GM12878 (cell line): ENCODE measurements around the gene CD53. TPM values are rescaled to one million over a fixed set of nuclear protein-coding genes. Genes with fewer than 3 reads are reported as not detected.
A peak's percentile ranks its signal among the peaks of the same experiment; 100 is the strongest.

Source experiments
- CTCF ChIP-seq, 3 experiments: IDR thresholded peaks in 2 of 3; conservative IDR thresholded peaks in 1 of 3; 2 replicates each; pipeline ENCODE4 v1.5.1; 2011; ENCODE audit warnings: low read depth in 3 of 3, low read length in 3 of 3, mild to moderate bottlenecking in 3 of 3, control low read depth in 2 of 3, moderate library complexity in 2 of 3, inconsistent platforms in 1 of 3, mixed read lengths in 1 of 3; ENCODE audit not compliant: control insufficient read depth in 2 of 3, insufficient read depth in 1 of 3; ENCODE audit errors: extremely low read depth in 1 of 3
- EED ChIP-seq: sonication (generic); IDR thresholded peaks from 2 replicates; pipeline ENCODE4 v1.6.1; 2016; ENCODE audit warnings: antibody characterized with exemption, low read depth
- ETV6 ChIP-seq, 2 experiments: fragments of 450-650 bp in 1 of 2; IDR thresholded peaks in 1 of 2; conservative IDR thresholded peaks in 1 of 2; 2 replicates each; pipeline ENCODE4 v1.6.1; 2014; ENCODE audit warnings: antibody characterized with exemption in 1 of 2, borderline replicate concordance in 1 of 2, low read depth in 1 of 2, mild to moderate bottlenecking in 1 of 2, moderate library complexity in 1 of 2
- EZH2 ChIP-seq: IDR thresholded peaks from 2 replicates; pipeline ENCODE4 v1.6.1; 2012; ENCODE audit warnings: low read depth, mild to moderate bottlenecking, control low read depth, inconsistent platforms, low read length, borderline replicate concordance; ENCODE audit not compliant: control insufficient read depth
- MEF2A ChIP-seq: IDR thresholded peaks from 2 replicates; pipeline ENCODE4 v1.6.1; 2011; ENCODE audit warnings: low read depth, mild to moderate bottlenecking, low read length, moderate library complexity; ENCODE audit not compliant: insufficient read depth
- NFYA ChIP-seq: IDR thresholded peaks from 2 replicates; pipeline ENCODE4 v1.6.1; 2011; ENCODE audit warnings: low read depth, mild to moderate bottlenecking, low read length, improper control_type of control experiment, borderline replicate concordance
- NR2F1 ChIP-seq: fragments of 450-650 bp; conservative IDR thresholded peaks from 2 replicates; pipeline ENCODE4 v1.6.1; 2017; ENCODE audit warnings: mild to moderate bottlenecking
- POLR2A ChIP-seq: IDR thresholded peaks from 2 replicates; pipeline ENCODE4 v1.6.1; 2011; ENCODE audit warnings: low read depth, mild to moderate bottlenecking, low read length
- POLR2AphosphoS2 ChIP-seq: IDR thresholded peaks from 2 replicates; pipeline ENCODE4 v1.6.1; 2011; ENCODE audit warnings: low read depth, mild to moderate bottlenecking, low read length, improper control_type of control experiment, moderate library complexity
- PRDM15 ChIP-seq: fragments of 450-650 bp; formaldehyde crosslinking; IDR thresholded peaks from 2 replicates; pipeline ENCODE4 v1.4.0; 2020; ENCODE audit warnings: mild to moderate bottlenecking, moderate library complexity
- RCOR1 ChIP-seq: conservative IDR thresholded peaks from 2 replicates; pipeline ENCODE4 v1.6.1; 2012; ENCODE audit warnings: low read depth, low read length, improper control_type of control experiment
- RELA ChIP-seq: fragments of 450-650 bp; IDR thresholded peaks from 2 replicates; pipeline ENCODE4 v1.8.0; 2014; ENCODE audit warnings: borderline replicate concordance; ENCODE audit not compliant: partially characterized antibody
- SMAD5 ChIP-seq: IDR thresholded peaks from 2 replicates; pipeline ENCODE4 v1.6.1; 2016; ENCODE audit warnings: antibody characterized with exemption, low read depth
- SMC3 ChIP-seq: IDR thresholded peaks from 2 replicates; pipeline ENCODE4 v1.6.1; 2011; ENCODE audit warnings: low read length, improper control_type of control experiment, borderline replicate concordance
- SRF ChIP-seq, 2 experiments: IDR thresholded peaks; 2 replicates each; pipeline ENCODE4 v1.6.1; 2011; ENCODE audit warnings: low read depth in 2 of 2, low read length in 2 of 2, mild to moderate bottlenecking in 1 of 2, moderate library complexity in 1 of 2
- SUPT20H ChIP-seq: IDR thresholded peaks from 2 replicates; pipeline ENCODE4 v1.6.1; 2011; ENCODE audit warnings: low read depth, mild to moderate bottlenecking, low read length, moderate library complexity, borderline replicate concordance; ENCODE audit not compliant: control insufficient read depth
- SUZ12 ChIP-seq: fragments of 200-600 bp; sonication (generic); IDR thresholded peaks from one replicate; pipeline ENCODE4 v1.6.1; 2018; ENCODE audit warnings: antibody characterized with exemption, mild to moderate bottlenecking; ENCODE audit not compliant: unreplicated experiment
- USF1 ChIP-seq: IDR thresholded peaks from 2 replicates; pipeline ENCODE4 v1.6.1; 2011; ENCODE audit warnings: borderline replicate concordance, low read depth, mild to moderate bottlenecking, moderate library complexity, mixed read lengths, low read length; ENCODE audit not compliant: insufficient read depth; ENCODE audit errors: extremely low read length
- polyA plus RNA-seq, 11 experiments: library from polyadenylated mRNA; depleted of rRNA in 4 of 11; unstranded in 6 of 11; stranded (reverse) in 5 of 11; fragments of >200 nt; fragmentation: Nextera tagmentation in 4 of 11; fragmentation: Illumina TruSeq in 1 of 11; extraction: Ambion mirVana in 4 of 11; extraction: Trizol in 1 of 11; gene quantifications; 1 replicate in 1 of 11; 2 replicates in 10 of 11; pipeline versions ENCODE4 v1.2.1 to v1.2.3, GENCODE V29; 2011 to 2016; ENCODE audit warnings: inconsistent platforms in 2 of 11, missing spikeins in 2 of 11, low read depth in 1 of 11
- total RNA-seq, 4 experiments: library from RNA; depleted of rRNA in 3 of 4; stranded (reverse); fragments of >200 nt in 3 of 4; fragmentation: Illumina TruSeq in 1 of 4; extraction: Trizol in 1 of 4; gene quantifications; 2 replicates each; pipeline versions ENCODE4 v1.2.1 to v1.2.3, GENCODE V29; 2013 to 2021
- TF ChIP-seq, protein P1 (sequence below): fragments of 450-650 bp; IDR thresholded peaks from 2 replicates; pipeline ENCODE4 v1.6.1; 2017; ENCODE audit warnings: low read depth, mild to moderate bottlenecking, moderate library complexity

The CD53 gene
- total and polyA plus RNA-seq, 10 of the 15 experiments (the other 5 are each of a cell fraction or from before 2014, with no cell fraction given), result 350 to 1,389 (median 538) TPM

- TF ChIP-seq USF1 (no peak), RELA (no peak), NFYA (no peak), EED (no peak), ETV6 (conservative IDR thresholded peaks at IDR 0.05 in 1 of 2, IDR thresholded peaks at IDR 0.05 in 1 of 2; ENCODE audit: borderline replicate concordance in 1 of 2, low read depth in 1 of 2) (peak in 1 of 2 experiments; percentile 89; a peak in 2 of 4 replicates), PRDM15 (no peak), SRF (IDR thresholded peaks at IDR 0.05; ENCODE audit: low read depth in 2 of 2, low read length in 2 of 2) (no peak), NR2F1 (no peak), RCOR1 (no peak), SUZ12 (no peak), SMAD5 (peak; percentile 82; the same call in 1 of the 2 replicates), CTCF (IDR thresholded peaks at IDR 0.05 in 2 of 3, conservative IDR thresholded peaks at IDR 0.05 in 1 of 3; ENCODE audit: control insufficient read depth in 2 of 3, extremely low read depth in 1 of 3, insufficient read depth in 1 of 3, low read depth in 3 of 3, low read length in 3 of 3) (no peak), EZH2 (no peak), SUPT20H (no peak), MEF2A (peak; percentile 70; the same call in 1 of the 2 replicates), POLR2A (peak; percentile 69), POLR2AphosphoS2 (peak; percentile 36; the same call in 1 of the 2 replicates), SMC3 (no peak)
- TF ChIP-seq, protein P1, sequence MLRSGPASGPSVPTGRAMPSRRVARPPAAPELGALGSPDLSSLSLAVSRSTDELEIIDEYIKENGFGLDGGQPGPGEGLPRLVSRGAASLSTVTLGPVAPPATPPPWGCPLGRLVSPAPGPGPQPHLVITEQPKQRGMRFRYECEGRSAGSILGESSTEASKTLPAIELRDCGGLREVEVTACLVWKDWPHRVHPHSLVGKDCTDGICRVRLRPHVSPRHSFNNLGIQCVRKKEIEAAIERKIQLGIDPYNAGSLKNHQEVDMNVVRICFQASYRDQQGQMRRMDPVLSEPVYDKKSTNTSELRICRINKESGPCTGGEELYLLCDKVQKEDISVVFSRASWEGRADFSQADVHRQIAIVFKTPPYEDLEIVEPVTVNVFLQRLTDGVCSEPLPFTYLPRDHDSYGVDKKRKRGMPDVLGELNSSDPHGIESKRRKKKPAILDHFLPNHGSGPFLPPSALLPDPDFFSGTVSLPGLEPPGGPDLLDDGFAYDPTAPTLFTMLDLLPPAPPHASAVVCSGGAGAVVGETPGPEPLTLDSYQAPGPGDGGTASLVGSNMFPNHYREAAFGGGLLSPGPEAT, result no peak; the same call in 1 of the 2 replicates
Measured at GRCh38 chr1:110872745-110873720, at the start of gene CD53 (continued).
